GM19467 (cell line): ENCODE measurements around the gene MTX2.
"Not testable (repeated sequence)": the region's sequence is repeated elsewhere in the genome, so short reads cannot be mapped to it uniquely, and the experiment has no call there.

ENCODE experiments used
- ATAC-seq: cut with Tn5 transposase; IDR thresholded peaks from one replicate; pipeline ENCODE4 v1.9.1; 2021; ENCODE audit warnings: mild to moderate bottlenecking, moderate library complexity; ENCODE audit not compliant: unreplicated experiment

Gene MTX2

GRCh38 chr2:176370467-176371171, 101.4 kb downstream of the MTX2 start:
- ATAC-seq, result no peak

- ATAC-seq, result not testable (repeated sequence)
These were observed 103.9 kb downstream of the MTX2 start for GRCh38 chr2:176373155-176373554.

DNA sequence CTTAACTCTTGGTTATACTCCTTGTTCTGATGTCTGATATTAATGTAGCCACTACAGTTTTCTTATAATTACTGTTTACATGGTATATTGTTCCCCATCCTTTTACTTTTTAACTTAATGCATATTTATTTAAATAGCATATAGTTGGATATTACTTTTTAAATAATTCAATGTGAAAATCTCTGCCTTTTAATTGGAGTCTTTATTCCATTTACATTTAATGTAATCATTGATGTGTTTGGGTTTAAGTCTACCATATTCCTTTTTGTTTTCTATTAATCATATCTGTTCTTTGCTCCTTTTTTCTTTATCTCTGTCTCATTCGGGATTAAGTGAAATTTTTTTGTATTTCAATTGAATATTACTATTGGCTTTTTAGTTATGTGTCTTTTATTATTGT, 109.1 kb downstream of the MTX2 start:
- no peak for ATAC-seq

GRCh38 chr2:176380341-176380740, 111.1 kb downstream of the MTX2 start:
- no peak for ATAC-seq

- ATAC-seq, result no peak
These were observed 113.9 kb downstream of the MTX2 start for GRCh38 chr2:176383100-176383499.

DNA sequence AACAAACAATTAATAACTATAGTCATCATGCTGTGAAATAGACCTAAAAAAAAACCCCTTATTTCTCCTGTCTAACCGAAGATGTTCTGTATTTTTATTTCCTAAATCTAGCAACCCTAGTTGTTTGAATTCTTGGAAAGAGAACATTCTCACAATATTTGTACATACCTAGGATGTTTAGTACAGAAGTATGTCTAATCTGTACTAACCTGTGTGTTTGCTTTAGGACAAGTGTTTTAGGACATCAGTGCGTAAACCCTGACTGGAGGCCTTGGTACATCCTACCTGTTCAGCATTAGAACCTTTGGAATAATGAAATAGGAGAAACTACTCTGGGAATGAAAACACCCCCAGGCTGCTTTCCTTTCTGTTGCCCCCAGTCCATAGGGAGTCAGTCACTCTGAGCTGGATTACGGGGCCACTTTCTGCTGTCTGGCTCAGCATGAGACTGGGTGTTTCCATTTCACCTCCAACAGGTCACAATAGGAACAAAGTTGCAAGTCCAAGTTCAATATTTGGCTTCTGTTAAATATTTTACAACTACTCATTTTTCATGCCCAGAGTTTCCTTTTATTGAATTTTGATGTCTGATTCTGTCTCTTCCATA, 114.7 kb downstream of the MTX2 start:
- no peak for ATAC-seq

GRCh38 chr2:176385219-176385759, 116.0 kb downstream of the MTX2 start:
- ATAC-seq, result no peak

DNA sequence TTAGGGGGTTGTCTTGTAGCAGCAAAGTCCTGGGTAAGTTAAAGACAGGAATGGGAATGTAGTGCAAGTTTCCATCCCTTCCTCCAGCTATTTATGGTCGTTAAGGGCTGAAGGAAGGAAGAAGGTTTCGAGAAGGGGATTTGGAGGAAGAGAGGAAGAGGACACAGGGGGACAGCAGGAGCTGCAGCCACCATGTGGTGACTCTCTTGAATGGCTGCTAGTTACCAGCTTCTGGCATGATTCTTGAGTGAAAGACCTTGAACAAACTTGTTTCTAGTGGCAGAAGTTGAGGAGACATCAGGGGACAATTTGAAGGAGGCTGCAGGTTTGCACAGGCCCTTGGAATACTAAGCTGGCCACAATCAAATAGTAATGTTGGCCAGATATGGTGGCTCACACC, 116.6 kb downstream of the MTX2 start:
- ATAC-seq, result no peak
